ENCODE results near the gene SENP1. TPM values are rescaled to one million over a fixed set of nuclear protein-coding genes. Genes with fewer than 3 reads are reported as not detected.

Gene SENP1
- total RNA-seq (2022; extraction: Qiagen RNA extraction; ENCODE audit: low read depth) = 11.1 to 15.9 TPM (median 12.8 TPM) in 5 replicates

GRCh38 chr12:48105867-48106680 lies at the start of gene SENP1:
Gene SENP1, minus strand, starts transcription at chr12:48106079. Its CDS starts 4,607 bp downstream, at chr12:48101472.

GRCh38 chr12:48119078-48119833 lies 13.4 kb upstream of the SENP1 start, which contains the start of gene PFKM:
Gene PFKM, plus strand, starts transcription at chr12:48119364. Its CDS starts 3,411 bp downstream, at chr12:48122775.

GRCh38 chr12:48004053-48004941 lies 101.6 kb downstream of the SENP1 start, which contains the start of gene COL2A1:
Gene COL2A1, minus strand, starts transcription at chr12:48004476. Its CDS starts 155 bp downstream, at chr12:48004321.

Other genes starting within 250 kb of the SENP1 start
- 2.9 to 4.1 TPM (median 3.2 TPM) in 5 replicates for gene VDR, start 201.1 kb downstream of the SENP1 start, total RNA-seq (2022; extraction: Qiagen RNA extraction; ENCODE audit: low read depth)
- gene TMEM106C, start 142.5 kb downstream of the SENP1 start, total RNA-seq (2022; extraction: Qiagen RNA extraction; ENCODE audit: low read depth) = 109 to 133 TPM (median 121 TPM) in 5 replicates
- gene COL2A1, start 101.6 kb downstream of the SENP1 start, total RNA-seq (2022; extraction: Qiagen RNA extraction; ENCODE audit: low read depth) = 0.02 to 0.15 TPM (median 0.08 TPM) in 3 of 5 replicates, not detected in the others
- gene PFKM, start 13.3 kb upstream of the SENP1 start, total RNA-seq (2022; extraction: Qiagen RNA extraction; ENCODE audit: low read depth) = 26.5 to 29.9 TPM (median 28.1 TPM) in 5 replicates
- gene ASB8, start 51.4 kb upstream of the SENP1 start, total RNA-seq (2022; extraction: Qiagen RNA extraction; ENCODE audit: low read depth) = 11.0 to 29.3 TPM (median 13.4 TPM) in 5 replicates
- gene CCDC184, start 77.6 kb upstream of the SENP1 start, total RNA-seq (2022; extraction: Qiagen RNA extraction; ENCODE audit: low read depth) = 2.5 to 3.6 TPM (median 3.2 TPM) in 5 replicates
- not detected in 5 replicates for gene OR10AD1, start 97.2 kb upstream of the SENP1 start, total RNA-seq (2022; extraction: Qiagen RNA extraction; ENCODE audit: low read depth)
- gene ZNF641, start 244.8 kb upstream of the SENP1 start, total RNA-seq (2022; extraction: Qiagen RNA extraction; ENCODE audit: low read depth) = 5.9 to 8.7 TPM (median 6.9 TPM) in 5 replicates

Measured in A549 treated with CpdA at 1 μM for 4 hours (cell line).